LNCAP (cell line): ENCODE measurements around the gene HAGH.

Source experiments
- TF ChIP-seq, protein P1 (sequence below): fragments of 450-650 bp; IDR thresholded peaks from 2 replicates; pipeline ENCODE4 v1.5.1; 2017; ENCODE audit warnings: mild to moderate bottlenecking

Gene HAGH

DNA sequence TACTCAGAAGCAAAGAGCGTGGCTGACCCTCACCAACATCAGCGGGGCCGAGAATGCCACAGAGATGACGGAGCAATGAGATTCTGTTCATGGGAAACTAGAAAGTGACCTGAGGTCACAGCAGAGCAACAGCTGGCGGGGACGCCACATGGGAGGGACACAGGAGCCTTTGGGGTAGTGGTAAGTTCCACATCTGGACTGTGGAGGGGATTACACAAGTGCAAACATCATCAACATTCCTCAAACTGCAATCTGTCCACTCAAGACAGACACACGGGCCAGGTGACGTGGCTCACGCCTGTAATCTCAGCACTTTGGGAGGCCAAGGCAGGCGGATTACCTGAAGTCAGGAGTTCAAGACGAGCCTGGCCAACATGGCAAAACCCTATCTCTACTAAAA lies 11.2 kb downstream of the HAGH start:
- TF ChIP-seq, protein P1, sequence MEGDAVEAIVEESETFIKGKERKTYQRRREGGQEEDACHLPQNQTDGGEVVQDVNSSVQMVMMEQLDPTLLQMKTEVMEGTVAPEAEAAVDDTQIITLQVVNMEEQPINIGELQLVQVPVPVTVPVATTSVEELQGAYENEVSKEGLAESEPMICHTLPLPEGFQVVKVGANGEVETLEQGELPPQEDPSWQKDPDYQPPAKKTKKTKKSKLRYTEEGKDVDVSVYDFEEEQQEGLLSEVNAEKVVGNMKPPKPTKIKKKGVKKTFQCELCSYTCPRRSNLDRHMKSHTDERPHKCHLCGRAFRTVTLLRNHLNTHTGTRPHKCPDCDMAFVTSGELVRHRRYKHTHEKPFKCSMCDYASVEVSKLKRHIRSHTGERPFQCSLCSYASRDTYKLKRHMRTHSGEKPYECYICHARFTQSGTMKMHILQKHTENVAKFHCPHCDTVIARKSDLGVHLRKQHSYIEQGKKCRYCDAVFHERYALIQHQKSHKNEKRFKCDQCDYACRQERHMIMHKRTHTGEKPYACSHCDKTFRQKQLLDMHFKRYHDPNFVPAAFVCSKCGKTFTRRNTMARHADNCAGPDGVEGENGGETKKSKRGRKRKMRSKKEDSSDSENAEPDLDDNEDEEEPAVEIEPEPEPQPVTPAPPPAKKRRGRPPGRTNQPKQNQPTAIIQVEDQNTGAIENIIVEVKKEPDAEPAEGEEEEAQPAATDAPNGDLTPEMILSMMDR: no peak

DNA sequence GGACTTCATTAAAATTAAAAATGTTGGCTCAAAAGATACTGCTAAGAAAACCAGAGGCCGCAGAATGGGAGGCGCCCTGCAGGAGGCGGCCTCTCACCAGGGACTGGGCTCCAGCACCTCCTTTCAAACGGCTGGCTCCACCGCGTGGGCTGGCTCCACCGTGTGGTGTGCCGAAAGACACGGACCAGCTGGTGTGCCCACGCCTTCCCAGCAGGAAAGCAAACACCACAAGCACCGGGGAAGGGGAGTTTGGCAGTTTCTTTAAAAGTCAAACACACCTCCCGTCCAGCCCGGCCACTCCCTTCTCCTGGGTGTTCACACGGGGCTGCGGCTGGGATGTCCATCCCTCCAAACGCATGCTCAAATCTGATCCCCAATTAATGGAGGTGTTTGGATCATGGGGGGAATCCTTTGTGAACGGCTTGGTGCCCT lies 13.9 kb downstream of the HAGH start:
- TF ChIP-seq, protein P1: peak; percentile 78

DNA sequence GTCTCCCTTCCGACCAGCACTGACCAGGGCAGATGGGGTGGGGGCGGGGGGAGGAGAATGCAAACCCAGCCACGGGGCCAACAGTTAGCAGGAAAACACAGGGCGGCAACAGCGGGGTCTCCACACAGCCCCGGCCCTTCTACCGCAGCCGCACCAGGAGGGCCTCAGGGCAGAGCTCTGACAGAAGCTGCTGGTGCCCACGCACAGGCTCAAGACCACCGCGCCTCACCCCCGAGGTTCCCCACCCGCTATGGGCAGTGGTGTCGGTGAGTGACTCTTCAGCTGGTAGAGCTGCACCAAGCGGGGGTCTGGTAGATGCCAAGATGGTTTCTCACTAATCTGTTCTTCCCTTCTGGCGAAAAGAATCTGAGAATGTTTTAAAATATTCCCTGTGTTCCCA lies 16.1 kb downstream of the HAGH start:
- TF ChIP-seq, protein P1: no peak

DNA sequence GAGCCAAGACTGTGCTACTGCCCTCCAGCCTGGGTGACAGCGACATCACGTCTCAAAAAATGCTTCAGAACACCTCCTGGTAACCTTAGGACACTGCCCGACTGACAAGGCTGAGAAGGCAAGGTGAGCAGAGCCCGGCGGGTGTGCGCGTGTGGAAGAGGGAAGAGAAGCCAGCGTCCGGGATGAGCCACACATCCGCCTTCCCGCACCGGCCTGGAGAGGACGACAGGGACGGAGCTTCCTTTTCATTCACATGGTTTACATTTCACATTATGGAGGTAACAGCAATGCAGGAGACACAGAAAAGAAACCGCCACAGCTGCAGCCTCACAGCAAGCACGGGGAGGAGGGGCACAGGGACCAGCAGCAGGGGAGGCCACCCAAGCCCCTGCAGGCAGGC lies 16.5 kb downstream of the HAGH start:
- TF ChIP-seq, protein P1: no peak

DNA sequence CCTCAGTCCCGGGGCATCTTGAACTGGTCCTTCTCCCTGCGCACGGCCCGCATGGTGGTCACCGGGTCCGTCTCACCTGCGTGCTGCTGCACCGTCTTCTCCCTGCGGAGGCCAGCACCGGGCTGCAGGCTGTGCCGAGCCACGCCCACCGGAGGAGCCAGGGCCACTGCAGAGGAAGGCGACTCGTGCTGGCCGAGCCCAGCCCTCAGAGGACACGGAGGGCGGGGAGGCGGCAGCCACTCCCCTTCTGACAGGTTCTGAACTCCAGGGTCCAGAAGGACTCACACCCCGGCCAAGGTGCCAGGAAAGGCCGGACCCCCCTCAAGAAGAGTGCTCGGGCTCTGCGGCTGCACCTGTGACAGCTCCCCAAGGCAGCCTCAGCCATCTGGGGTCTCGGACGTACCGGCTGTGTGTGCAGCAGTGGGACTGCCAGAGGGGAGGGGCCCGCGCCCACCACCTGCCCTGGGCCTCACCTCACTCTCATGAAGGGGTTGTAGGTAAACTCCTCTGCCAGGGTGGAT lies 17.3 kb downstream of the HAGH start:
- TF ChIP-seq, protein P1: no peak

DNA sequence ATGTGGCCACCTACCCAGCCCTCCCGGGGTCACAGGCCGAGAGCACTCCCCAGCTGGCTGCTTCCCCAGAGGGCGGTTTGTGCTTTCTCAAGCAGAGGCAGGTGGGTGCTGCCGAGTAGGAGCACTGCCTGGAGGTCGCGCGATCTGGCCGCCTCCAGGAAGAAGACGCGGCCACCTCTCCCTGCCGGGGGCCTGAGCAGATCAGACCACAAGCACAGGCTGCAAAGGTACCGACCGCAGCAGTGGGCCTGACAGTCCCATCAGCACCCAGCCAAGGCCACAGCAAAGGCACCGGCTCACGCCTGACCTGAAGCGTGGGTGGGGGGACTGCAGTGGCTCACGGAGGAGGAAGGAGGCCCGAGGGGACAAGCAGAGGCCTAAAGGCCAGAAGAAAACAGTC lies 17.9 kb downstream of the HAGH start:
- TF ChIP-seq, protein P1: no peak

DNA sequence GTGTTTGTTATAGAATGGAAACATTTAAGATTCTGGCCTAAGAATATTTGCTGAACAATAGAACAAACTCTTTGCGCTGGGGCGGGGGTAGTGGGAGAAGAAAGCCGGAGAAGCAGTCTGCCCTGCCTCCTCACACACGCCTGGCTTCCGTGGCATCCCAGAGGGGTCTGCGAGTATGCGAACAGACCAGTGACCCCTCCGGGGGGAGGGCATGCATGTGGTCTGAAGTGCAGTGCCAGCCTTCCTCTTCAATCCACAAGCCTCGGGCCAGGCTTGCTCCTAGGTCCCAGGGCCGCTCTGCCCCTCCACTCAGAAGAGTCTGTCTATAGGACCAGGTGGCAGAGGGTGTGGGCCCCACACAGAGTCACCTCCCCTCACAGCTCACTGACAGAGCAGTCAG lies 19.0 kb downstream of the HAGH start:
- TF ChIP-seq, protein P1: no peak

DNA sequence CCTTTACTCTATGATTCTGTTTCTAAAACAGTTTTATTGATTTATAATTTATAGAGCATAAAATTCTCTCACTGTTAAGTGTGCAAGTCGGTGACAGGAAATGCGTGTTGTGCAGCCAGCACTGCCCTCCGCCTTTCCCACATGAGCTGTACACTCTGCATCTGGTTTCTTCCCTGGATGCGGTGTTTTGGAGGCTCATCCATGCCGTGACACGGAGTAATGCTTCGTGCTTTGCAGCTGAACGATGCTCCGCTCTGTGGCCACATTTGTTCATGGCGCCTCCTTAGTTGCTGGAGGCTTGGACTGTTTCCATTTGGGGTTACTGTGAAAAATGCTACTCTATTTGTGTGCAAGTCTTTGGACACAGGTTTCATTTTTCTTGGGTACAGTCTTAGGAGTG lies 25.9 kb downstream of the HAGH start:
- TF ChIP-seq, protein P1: no peak
